Endothelial cell of umbilical vein (primary cell): ENCODE data around the gene ZFAND5.

Source experiments
- CTCF ChIP-seq, 2 donors: IDR thresholded peaks; 1 replicate in 1 of 2; 2 replicates in 1 of 2; pipeline ENCODE4 v1.5.1; 2011; ENCODE audit warnings: low read length in 2 of 2, mild to moderate bottlenecking in 2 of 2, moderate library complexity in 2 of 2, control low read depth in 1 of 2, inconsistent platforms in 1 of 2, low read depth in 1 of 2; ENCODE audit not compliant: insufficient read depth in 1 of 2; ENCODE audit errors: extremely low read depth in 1 of 2
- FOS ChIP-seq: IDR thresholded peaks from 2 replicates; pipeline ENCODE4 v1.6.1; 2011; ENCODE audit warnings: mild to moderate bottlenecking, low read length, moderate library complexity, borderline replicate concordance; ENCODE audit not compliant: insufficient read depth
- MAX ChIP-seq: IDR thresholded peaks from 2 replicates; pipeline ENCODE4 v1.6.1; 2011; ENCODE audit not compliant: insufficient read depth, insufficient read length
- POLR2A ChIP-seq: IDR thresholded peaks from 2 replicates; pipeline ENCODE4 v1.6.1; 2012; ENCODE audit warnings: low read depth, mild to moderate bottlenecking, control low read depth, low read length

GRCh38 chr9:72353455-72354116 is 11.4 kb downstream of the ZFAND5 start:
- TF ChIP-seq POLR2A (no peak), FOS (no peak), CTCF (IDR thresholded peaks at IDR 0.05; ENCODE audit: extremely low read depth in 1 of 2, insufficient read depth in 1 of 2, low read depth in 1 of 2, low read length in 2 of 2) (no peak), MAX (no peak)
